WERI-Rb-1 (cell line): ENCODE measurements around the gene ASCC3.

Experiments used
- DNase-seq: peaks from one replicate; pipeline ENCODE4 v3.0.0-alpha.2; 2020
- H3K27ac ChIP-seq: fragments of 250-450 bp; sonication (Bioruptor Pico); 2 replicates; pipeline ENCODE4 v1.5.1; 2020; ENCODE audit warnings: mild to moderate bottlenecking, moderate library complexity
- H3K27me3 ChIP-seq: fragments of 250-450 bp; sonication (Bioruptor Pico); 2 replicates; pipeline ENCODE4 v1.5.1; 2021; ENCODE audit warnings: mild to moderate bottlenecking, low read depth, moderate library complexity; ENCODE audit not compliant: insufficient read depth, severe bottlenecking
- H3K36me3 ChIP-seq: fragments of 250-450 bp; sonication (Bioruptor Pico); 2 replicates; pipeline ENCODE4 v1.5.1; 2020; ENCODE audit warnings: mild to moderate bottlenecking, moderate library complexity
- H3K4me3 ChIP-seq: 2 replicates; pipeline ENCODE4 v1.5.1; 2011; ENCODE audit warnings: low read depth, mild to moderate bottlenecking, control low read depth, low read length
- H3K9me3 ChIP-seq: fragments of 250-450 bp; sonication (Bioruptor Pico); 2 replicates; pipeline ENCODE4 v1.5.1; 2021; ENCODE audit warnings: mild to moderate bottlenecking, moderate library complexity; ENCODE audit not compliant: severe bottlenecking
- TF ChIP-seq, protein P1 (sequence below): IDR thresholded peaks from 2 replicates; pipeline ENCODE4 v1.5.1; 2011; ENCODE audit warnings: low read depth, mild to moderate bottlenecking, control low read depth, inconsistent platforms, low read length

ASCC3 gene

DNA sequence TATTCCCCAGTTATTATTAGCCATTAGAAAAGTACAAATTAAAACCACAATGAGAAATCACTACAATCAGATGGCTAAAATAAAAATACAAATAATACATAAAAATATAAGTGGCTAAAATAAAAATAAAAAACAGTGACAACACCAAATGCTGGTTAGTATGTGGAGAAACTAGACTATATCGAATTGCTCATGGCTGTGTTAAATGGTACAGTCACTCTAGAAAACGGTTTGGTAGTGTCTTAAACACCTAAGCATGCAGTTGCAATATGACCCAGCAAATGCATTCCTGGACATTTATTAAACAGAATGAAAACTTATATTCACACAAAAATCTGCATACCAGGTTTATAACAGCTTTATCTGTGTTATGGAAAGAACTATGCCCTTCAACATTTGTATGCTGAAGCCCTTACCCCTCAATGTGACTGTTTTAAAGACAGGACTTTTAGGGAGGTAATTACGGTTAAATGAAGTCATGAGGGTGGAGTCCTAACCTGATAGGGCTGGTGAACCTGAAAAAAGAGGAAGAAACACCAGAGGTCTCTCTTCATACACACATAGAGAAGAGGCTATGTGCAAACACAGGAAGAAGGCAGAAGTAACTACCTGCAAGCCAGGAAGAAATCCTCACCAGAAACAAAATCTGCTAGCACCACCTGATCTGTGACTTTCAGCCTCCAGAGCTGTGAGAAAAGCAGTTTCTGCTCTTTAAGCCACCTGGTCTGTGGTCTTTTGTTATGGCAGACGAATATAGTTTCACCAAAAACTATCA, 84.9 kb downstream of the ASCC3 start:
- TF ChIP-seq, protein P1, sequence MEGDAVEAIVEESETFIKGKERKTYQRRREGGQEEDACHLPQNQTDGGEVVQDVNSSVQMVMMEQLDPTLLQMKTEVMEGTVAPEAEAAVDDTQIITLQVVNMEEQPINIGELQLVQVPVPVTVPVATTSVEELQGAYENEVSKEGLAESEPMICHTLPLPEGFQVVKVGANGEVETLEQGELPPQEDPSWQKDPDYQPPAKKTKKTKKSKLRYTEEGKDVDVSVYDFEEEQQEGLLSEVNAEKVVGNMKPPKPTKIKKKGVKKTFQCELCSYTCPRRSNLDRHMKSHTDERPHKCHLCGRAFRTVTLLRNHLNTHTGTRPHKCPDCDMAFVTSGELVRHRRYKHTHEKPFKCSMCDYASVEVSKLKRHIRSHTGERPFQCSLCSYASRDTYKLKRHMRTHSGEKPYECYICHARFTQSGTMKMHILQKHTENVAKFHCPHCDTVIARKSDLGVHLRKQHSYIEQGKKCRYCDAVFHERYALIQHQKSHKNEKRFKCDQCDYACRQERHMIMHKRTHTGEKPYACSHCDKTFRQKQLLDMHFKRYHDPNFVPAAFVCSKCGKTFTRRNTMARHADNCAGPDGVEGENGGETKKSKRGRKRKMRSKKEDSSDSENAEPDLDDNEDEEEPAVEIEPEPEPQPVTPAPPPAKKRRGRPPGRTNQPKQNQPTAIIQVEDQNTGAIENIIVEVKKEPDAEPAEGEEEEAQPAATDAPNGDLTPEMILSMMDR = no peak
- H3K36me3 ChIP-seq = peaks cover 26% of the 10 kb centered on the region
- H3K9me3 ChIP-seq = no peaks in the 10 kb centered on the region
- no peak overlapping the region for H3K4me3 ChIP-seq
- H3K27ac ChIP-seq = no peak overlapping the region
- no peaks in the 10 kb centered on the region for H3K27me3 ChIP-seq
- DNase-seq = no peak

DNA sequence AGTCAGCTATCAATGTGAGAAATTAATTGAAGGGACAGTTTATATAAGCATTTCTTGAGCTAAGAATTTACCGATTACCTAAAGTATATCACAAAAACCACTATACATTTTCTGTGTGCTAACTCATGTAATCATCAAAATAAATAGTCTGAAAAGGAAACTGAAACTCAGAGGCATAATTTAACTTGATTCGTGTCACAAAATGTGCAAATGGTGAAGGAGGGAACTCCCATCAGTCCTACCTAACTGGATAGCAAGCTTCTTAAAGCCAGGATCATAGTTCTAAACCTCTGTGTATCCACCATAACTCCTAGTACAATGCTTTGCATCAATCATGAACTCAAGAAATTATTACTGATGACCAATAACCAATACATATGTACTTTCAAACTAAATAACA, 91.0 kb downstream of the ASCC3 start:
- H3K27ac ChIP-seq = no peak overlapping the region
- 0 out of 2 replicates have a peak, but pooled peaks cover 4% of the 10 kb centered on the region for H3K36me3 ChIP-seq
- no peak overlapping the region for H3K4me3 ChIP-seq
- H3K9me3 ChIP-seq = no peaks in the 10 kb centered on the region
- TF ChIP-seq, protein P1 = no peak
- DNase-seq = no peak
- no peaks in the 10 kb centered on the region for H3K27me3 ChIP-seq

DNA sequence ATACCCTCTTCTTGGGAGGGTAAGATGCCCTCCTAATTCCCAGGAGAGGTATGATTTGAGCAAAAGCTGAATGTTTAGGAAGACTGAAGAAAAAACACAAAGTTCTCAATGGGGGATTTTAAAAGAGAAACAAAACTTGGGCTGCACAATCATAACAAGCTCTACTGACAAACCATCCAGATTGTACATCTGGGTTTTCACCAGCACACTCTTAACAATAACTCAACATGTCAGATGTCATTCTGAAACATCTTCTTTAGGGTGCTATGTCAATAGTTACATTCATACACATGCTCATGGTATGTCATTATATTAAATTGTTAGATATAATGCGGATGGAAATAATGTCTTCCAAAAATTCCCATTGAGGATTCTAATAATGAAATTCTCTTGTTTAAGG, 95.1 kb downstream of the ASCC3 start:
- H3K36me3 ChIP-seq = no peaks in the 10 kb centered on the region
- TF ChIP-seq, protein P1 = no peak
- DNase-seq = no peak
- no peaks in the 10 kb centered on the region for H3K9me3 ChIP-seq
- no peak overlapping the region for H3K27ac ChIP-seq
- no peaks in the 10 kb centered on the region for H3K27me3 ChIP-seq
- no peak overlapping the region for H3K4me3 ChIP-seq

DNA sequence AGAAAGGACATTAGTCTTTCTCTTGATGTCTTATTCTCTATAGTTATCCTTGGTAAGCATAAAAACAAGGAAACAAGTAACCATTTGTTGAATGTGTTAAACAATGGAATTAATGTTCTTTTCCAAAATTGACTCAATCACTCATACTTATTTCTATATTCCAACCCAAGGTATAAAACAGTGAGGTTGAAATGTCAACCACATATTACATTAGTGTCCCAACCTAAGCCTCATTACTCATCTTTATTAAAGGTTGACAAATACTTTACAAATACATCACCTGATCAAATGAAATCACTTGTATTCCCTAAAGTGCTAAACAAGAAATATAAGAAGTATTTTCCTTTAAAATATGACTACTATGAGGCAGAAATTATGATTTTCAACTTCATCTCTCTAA, 100.5 kb downstream of the ASCC3 start:
- no peak for DNase-seq
- Histone ChIP-seq H3K36me3 (no peaks in the 10 kb centered on the region; the same call in 1 of the 2 replicates), H3K27ac (no peak overlapping the region), H3K4me3 (no peak overlapping the region), H3K9me3 (no peaks in the 10 kb centered on the region), H3K27me3 (no peaks in the 10 kb centered on the region)
- TF ChIP-seq, protein P1 = no peak

DNA sequence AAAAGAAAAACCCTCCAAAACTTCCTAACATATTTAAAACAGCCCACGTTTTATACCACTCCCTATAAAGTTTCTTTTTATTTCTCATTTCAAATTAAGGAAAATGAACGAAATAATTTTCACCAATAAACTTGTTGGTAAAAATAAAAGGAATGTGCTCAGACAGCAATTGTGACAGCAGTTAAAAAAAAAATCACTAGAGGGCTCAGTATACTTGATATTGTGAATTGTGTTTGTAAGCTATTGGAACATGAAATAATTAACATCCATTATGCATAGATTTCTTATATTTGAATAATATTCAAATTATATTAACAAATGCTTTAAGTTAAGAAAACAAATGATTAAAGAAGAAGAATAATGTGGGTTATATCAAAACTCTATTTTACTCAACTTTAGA, 105.5 kb downstream of the ASCC3 start:
- no peak overlapping the region for H3K4me3 ChIP-seq
- no peak overlapping the region for H3K27ac ChIP-seq
- DNase-seq = no peak
- no peaks in the 10 kb centered on the region for H3K27me3 ChIP-seq
- H3K36me3 ChIP-seq = no peaks in the 10 kb centered on the region; the same call in 1 of the 2 replicates
- no peaks in the 10 kb centered on the region for H3K9me3 ChIP-seq
- TF ChIP-seq, protein P1 = no peak

DNA sequence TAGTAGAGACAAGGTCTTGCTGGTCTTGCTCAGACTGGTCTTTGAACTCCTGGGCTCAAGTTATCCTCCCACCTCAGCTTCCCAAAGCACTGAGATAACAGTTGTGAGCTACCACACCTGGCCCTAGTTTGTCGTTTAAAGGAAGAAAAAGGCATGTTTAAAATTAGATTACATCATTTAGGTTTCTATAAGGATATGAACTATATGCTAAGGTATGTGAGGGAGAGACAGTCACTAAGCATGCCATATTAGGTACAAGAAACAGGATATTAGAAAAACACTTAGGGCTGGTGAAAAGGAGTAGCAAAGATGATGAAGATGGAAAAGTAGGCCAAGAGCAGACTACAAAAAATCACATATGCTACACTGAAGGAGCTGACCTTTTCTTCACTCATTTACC, 106.4 kb downstream of the ASCC3 start:
- no peak for DNase-seq
- TF ChIP-seq, protein P1 = no peak
- H3K27ac ChIP-seq = no peak overlapping the region
- H3K36me3 ChIP-seq = no peaks in the 10 kb centered on the region; the same call in none of the 2 replicates
- H3K27me3 ChIP-seq = no peaks in the 10 kb centered on the region
- no peaks in the 10 kb centered on the region for H3K9me3 ChIP-seq
- H3K4me3 ChIP-seq = no peak overlapping the region
